ENCODE measurements around the gene DLG4.
"Not testable (repeated sequence)": the region's sequence is repeated elsewhere in the genome, so short reads cannot be mapped to it uniquely, and the experiment has no call there.

DLG4 gene

DNA sequence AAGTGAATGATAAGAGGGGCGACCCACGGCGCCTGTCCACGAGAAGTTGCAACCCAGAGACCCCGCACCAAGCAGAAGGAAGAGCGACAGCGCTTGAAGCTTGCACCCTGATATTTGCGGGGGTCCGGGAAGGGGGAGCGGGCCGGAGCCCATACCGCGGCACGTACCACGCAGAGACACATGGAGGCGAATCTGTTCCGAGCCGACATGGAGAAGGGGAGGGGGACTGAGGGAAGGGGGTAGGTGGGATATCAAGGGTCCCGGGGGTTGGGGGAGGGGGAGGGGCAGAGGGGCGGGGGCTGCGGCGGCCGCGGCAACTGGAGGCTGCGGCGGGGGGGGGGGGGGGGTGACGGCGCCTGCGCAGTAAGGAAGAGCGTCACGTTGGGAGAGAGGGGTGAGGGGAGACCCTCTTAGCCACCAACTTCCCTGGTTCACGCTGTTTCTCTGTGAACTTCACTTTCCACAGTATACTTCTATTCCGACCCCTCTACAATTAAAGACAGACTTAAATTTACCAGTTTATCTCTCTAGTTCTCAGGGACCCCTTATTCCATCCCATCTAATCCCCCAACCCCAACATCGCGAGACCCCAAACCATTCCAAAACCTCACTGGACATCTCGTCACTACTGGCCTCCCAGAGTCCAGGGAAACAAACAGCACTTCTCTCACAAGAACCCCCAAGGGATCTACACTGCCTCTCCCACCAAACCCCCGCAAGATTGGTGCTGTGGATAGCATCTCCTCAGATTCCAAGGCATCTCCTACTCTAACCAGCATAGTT is 8.0 kb downstream of the DLG4 start:
- no peak for DNase-seq

DNA sequence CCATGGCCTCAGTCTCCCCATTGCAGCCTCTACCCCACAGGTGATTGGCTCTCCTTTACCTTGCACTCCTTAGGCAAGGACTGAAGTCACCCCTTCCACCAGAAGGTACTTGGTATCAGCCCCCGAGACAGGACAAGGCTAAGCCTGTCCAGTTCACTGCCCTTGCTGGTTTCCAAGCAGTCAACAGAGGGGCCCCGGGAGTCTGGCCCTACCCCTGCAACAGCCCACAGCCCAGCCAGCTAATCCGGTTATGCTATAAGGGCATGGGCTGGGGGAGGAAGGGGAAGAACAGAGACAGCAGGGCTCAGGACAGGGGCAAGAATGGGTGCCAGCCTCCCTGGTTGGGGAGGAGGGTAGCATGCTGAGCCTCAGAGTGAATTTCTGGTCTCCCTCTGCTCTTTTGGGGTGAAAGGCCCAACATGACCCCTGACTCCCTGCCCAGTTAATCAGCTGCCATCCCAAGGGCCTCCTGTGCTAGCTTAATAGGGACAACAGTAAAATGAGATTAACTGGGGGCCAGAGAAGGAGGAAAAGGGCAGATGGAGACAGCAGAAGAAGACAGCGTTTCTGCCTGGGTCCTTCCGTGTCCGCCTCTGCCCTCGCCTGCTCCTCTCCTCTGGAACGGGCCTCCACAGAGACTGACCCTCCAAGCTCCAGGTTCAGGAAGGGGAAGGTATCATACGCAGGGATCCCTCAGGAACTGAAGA is 10.7 kb downstream of the DLG4 start:
- DNase-seq: no peak

DNA sequence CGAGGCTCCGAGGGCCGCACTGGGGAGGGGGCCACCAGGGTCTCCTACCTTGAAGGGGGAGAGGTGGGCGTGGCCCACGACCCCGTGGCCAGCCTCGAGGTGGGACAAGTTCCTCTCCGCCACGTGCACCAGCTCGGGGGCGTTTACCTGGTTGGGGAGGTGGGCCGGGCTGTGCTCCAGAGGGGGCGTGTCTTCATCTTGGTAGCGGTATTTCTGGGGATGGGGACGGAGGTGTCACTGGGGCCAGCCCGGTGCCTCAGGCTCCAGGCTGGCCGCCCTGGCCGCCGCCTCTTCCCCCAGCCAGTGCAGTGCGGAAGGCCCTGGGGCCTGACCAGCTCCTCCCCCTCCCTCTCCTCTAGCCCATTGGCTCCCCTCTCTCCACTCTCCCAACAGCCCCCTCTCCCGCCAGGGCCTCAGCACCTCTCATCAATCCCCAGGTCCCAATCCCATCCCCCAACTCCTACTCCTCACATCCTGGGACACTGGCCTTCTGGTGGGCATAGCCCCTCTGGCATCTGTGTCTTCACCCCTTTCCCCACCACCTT is 11.5 kb downstream of the DLG4 start:
- no peak for DNase-seq

DNA sequence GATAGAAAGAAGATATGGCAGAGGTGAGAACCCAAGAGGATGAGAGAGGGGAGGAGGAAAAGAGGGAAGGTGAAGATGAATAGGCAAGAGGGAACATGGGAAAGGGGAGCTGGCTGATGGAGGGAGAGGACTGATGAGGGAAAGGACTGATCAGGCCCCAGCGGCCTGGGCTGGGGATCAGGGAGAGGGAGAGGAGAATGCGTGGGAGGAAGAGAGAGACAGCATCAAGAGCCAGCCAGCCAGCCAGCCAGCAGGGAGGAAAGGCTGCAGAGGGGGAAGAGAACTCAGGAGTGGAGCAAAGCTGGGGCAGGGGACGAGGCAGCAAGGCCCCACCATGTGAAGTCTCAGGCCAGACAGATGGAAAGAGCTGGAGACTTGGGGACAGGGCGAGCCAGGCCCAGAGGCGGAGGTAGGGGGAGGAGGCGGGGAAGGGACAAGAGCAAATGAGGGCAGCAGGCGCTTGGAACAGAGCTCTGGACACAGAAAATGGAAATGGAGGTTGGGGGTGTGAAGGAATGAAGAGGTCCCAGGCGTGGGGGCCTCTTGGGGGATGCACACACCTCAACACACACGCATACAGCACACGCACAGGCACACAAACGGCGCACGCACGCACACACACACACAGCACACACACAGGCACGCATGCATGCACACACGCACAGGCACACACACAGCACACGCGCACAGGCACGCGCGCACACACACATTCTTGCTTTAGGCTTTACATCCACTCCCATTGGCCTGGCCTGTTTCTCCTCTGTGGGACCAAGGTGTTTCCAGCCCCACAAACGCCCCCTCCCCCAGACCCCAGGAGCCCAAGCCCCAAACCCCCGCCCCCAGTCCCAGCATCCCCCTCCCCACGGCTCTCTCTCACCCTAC is 12.3 kb downstream of the DLG4 start:
- DNase-seq: no peak

DNA sequence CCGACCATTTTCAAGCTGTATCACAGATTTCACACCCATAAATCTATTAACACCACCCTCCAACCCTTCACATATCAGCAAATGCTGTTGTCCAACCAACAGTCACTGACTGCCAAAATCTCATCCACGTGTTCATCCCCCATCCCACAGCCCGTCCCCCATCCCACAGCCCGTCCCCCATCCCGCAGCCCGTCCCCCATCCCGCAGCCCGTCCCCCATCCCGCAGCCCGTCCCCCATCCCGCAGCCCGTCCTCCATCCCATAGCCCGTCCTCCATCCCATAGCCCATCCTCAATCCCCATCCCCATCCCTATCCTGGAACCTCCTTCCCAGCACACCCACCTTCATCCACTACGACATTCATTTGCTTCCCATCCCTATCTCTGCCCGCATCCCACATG is 14.1 kb downstream of the DLG4 start:
- DNase-seq: no peak

DNA sequence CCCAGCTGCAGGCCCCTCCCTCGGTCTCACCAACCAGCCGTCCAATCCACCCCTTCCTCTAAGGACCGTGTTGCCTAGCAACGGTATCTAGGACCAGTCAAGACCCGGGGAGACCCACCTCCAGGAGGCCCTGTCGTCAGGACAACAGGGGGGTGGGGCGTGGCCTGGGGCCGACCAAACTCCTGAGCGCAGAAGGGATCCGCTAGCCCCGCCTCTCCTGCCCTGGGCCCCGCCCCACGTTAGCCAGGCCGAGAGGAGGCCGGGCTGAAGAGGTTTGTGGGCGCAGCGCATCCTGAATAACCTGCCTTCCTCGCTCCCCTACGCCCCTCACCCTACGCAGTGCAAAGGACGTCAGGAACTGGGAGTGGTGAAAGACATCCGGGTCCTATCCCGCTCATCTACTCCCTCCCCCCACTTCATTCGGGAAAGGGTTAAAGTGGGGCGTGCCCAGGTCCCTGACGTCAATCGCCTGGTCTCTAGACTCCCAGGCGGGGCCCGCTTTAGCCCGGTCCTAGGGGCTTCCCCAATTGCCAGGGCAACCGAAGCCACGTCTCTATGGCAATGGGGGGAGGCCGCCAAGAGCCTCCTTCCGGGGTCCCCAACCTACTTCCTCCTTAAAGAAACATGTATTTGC is 14.7 kb downstream of the DLG4 start:
- peak; percentile 88 for DNase-seq

DNA sequence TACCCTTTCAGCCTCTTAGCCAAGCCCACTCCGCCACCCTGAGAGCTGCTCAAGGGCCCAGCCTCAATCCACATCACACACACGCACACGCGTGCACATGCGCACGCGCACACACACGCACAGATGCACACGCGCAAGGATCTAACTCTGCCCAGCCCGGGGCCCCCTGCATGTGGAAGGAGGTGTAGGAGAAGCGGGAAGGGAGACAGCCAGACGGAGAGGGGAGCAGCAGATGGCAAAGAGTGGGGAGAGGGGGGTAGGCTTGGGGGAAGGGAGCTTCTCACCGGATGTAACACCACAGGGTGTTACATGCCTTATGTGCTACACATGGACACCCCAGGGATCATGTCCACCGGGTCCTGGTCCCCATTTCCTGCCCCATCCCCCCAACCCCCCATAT is 15.3 kb downstream of the DLG4 start:
- peak; percentile 84 for DNase-seq

DNA sequence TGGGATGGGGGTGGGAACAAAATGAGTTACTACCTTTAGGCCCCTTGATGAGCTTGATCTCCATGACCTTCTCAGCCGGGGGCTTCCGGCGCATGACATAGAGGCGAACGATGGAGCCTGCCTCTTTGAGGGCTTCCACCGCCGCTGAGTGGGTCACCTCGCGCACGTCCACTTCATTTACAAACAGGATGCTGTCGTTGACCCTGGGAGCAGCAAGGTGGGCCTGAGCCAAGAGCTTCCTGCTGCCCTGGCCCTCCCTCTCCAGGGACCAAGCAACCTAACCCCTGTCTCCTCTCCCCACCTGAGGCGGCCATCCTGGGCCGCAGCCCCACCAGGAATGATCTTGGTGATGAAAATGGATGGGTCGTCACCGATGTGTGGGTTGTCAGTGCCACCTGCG is 16.2 kb downstream of the DLG4 start:
- no peak for DNase-seq

DNA sequence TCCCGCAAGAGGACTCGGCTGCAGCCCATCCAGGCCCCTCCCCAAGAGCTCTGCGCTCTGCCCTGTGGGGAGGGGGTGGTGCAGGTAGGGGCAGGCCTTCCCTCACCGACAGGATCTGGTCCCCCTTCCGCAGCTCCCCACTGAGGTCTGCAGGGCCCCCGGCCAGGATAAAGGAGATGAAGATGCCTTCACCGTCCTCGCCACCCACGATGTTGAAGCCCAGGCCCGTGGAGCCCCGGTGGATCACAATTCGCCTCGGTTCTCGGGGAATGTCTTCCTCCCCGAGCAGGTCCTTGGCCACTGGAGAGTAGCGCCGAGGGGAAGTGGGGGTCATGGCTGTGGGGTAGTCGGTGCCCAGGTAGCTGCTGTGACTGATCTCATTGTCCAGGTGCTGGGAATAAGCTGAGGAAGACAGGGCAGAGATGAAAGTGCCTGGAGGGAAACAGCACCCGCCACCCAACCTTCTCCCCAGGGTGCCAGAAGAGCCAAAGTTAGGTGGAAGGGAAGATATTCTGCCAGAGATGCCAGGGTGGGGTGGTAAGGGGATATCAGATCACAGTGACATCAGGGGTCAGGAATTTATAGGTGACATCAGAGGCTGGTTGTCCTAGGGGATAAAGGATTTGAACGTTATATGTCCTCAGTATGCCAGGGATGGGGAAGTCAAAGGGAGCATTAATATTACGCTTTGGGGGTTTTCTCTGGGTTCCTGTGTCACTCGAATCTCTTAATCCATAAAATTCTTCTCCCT is 22.8 kb downstream of the DLG4 start:
- no peak for DNase-seq

DNA sequence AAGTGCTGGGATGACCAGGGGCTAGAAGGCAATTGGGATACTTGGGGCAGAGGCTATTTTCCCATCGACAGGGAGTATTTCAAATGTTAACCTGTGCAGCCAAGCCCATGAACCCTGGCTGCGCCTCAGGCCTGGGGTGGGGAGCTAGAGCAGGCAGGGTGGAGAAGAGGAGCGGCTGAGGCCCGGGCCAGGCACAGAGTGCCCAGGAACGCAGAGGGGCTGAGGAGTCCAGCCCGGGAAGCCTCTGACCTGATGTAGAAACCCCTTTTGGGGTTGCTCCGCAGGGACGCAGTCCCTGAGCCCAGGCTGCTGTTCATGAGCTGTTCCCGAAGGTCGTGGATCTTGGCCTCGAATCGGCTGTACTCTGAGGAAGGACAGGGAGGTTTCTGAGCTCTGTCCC is 23.7 kb downstream of the DLG4 start:
- DNase-seq: no peak

DNA sequence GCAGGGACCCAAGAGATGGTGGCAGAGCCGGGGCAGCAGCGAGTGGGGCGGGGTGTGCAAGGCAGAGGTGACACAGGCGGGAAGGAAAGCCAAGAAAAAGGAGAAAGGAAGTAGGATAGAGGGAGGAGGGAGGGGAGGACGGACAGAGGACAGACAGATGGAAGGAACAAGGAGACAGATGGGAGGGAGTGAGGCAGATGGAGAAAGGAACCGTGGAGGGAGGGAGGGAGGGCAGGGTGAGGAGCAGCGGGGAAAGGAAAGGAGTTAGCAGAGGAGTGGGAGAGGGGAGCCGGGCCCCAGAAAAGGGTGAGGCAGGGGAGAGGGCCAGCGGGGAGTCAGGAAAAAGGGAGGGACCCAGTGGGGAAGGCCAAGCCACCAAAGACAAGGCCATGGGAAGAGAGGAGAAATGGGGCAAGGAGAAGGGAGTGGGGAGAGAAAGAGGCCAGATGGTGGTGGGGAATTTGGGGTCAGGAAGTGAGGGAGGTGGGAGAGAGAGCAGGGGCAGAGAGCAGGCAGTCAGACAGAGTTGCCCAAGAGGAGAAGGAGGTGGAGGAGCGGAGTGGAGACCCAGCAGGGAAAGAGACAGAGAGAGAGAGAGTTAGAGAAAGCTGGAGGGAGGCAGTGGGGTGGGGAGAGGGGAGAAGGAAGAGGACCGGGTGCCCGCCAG is 27.2 kb downstream of the DLG4 start:
- peak; percentile 60 for DNase-seq

DNA sequence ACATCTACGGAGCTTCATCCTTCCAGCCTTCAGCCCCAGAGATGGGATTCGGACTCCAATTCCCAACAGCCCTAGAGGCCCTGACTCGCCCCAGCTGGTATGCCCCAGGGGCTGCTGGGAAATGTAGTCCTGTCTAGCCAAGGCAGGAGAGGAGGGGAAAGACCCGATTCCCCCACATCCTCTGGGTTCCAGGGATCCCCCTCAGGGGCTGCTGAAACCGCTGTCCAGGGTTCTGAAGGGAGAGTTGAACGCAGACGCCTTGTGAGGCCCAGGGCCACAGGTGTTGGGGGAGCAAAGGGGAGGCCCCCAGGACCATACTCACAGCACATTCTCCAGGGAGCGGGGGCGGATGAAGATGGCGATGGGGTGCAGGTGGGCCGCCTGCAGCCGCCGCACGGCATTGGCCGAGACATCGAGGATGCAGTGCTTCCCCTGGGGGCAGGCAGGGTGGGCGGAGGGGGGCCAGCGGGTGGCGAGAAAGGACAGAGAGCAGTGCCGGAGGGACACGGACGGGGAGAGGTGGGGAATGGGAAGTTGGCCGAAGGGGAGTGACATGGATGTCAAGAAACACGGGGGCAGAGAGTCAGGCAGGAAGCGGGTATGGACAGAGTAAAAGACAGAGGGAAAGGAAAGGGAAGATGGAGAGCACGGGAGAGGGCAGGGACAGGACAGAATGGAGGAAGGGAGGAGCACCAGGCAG is 27.9 kb downstream of the DLG4 start:
- DNase-seq: no peak

DNA sequence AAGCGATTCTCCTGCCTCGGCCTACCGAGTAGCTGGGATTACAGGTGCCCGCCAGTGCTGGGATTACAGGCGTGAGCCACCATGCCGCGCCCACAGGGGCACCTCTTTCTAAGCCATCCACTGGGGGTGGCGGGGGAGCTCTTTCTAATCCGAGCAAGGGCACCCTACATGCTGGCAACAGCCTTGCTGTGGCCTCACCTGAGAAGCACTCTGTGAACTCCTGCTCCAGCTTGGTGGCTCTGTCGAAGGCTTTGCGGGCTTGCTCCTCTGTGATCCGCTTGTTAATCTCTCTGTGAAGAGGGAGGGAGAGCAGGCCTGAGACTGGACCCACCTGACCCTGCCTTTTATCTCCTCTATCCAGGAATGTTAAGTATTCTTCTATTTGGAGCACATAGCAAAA is 28.6 kb downstream of the DLG4 start:
- DNase-seq: no peak

DNA sequence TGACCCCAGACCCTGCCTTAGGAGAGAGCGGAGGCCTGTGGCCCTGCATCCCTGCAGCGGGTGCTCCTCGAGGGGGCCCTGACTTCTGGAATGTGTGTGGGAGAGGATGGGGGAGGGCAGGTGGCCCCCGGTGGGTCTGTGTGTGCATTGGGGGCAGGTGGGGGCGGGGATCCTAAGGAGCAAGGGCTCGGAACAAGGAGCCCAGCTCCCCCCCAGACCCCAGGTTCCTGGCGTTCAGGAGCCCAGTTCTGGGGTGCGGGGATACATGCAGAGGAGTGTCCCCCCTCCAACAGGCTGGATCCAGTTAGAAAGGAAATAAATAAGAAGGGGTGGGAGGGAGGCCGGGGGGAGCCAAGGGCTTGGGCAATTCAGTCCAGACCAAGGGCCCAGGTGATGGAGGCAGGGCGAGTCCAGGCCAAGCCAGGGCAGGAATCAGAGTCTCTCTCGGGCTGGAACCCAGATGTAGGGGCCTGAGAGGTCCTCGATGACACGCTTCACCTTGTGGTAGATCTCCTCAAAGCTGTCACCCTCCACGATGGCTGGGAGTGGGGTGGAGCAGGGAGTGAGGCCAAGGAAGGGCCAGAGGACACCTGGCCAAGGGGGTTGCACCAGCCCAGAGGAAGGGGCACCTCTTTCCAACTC is 29.2 kb downstream of the DLG4 start:
- DNase-seq: no peak

DNA sequence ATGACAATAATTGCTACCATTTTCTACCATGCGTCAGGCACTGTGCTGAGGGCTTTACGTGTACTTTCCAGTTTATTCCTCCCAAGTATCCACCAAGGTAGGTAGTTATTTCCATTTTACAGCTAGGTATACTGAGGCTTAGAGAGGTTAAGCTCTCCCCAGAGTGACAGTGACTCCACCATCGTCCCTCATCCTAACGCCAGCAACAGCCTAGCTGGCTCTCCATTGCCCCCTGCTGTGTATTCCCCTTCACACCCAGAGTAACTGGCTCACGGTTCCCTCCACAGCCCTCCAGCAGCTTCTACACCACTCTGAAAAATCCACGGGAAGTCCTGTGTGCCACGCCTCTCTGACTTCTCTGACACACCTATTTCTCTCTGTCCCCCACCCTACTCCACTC is 33.4 kb downstream of the DLG4 start:
- no peak for DNase-seq

DNA sequence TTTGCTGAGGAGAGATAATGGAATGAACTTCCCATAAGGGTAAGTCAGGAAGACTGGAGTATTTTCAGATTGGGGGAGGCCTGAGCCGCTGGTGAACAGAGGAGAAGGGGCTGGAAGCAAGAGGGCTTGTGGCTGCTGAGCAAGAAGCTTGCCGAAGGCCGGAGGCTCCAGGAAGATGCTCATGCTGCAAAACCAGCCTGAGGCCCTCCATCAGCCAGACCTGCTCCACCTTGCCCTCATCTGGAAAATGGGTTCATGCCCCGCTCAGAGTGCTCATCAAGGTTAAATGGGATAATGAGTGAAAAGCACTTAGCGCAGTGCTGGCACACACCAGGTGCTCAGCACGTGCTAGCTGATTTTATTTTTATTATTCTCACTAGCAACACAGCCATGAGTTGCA is 35.0 kb downstream of the DLG4 start:
- DNase-seq: no peak

DNA sequence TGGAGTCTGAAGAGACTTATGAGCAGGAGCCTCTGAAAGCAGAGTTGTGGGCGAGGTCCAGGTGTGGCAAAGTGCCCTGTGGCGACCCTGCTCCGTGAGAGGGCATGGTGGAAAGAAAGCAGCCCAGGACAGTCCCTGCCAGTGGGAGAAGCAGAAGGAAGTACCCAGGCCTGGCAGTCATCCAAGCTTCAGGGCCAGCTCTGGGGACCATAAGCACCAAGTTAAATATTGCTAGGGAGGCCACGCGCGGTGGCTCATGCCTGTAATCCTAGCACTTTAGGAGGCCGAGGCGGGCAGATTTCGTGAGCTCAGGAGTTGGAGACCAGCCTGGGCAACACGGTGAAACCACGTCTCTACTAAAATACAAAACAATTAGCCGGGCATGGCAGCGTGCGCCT is 35.5 kb downstream of the DLG4 start:
- DNase-seq: no peak

DNA sequence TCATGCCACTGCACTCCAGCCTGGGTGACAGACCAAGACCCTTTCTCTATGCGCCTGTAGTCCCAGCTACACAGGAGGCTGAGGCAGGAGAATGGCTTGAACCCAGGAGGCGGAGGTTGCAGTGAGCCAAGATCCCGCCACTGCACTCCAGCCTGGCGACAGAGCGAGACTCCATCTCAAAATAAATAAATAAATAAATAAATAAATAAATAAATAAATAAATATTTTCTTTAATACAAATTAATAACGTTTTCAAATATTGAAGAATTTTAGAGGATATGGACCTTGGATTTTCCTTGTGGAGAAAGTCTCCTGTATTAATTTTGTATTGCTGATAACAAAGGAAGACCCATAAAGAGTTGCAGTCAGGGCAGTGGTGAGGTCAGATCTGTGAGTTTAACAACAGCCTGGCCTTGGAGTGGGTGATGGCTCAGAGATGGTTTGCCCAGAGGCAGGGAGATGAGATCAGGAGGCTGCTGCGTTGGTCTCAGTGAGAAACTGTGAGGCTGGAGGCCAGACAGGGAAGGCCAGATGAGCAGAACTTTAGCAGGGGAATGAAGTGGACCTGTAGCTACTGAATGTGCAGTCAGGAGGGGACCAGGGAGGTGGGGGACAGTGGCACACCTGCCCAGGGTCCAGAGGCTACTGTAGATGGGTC is 36.1 kb downstream of the DLG4 start:
- no peak for DNase-seq

DNA sequence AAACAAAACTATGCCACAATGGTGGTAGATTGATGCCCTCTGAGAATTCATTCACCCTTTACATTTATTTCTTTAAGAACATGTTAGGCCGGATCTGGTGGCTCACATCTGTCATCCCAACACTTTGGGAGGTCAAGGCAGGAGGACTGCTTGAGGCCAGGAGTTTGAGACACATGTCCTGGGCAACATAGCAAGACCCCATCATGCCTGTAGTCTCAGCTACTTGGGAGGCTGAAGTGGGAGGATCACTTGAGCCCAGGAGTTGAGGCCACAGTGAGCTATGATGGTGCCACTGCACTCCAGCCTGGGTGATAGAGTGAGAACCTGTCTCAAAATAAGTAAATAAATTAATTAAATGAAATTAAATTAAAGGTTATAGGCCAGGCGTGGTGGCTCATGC is 37.5 kb downstream of the DLG4 start:
- not testable (repeated sequence) for DNase-seq

Measured in DMS 273 treated with DMSO at 0.1 percent for 48 hours (cell line).